ENCODE data around the gene GNA14.
"Not testable (repeated sequence)": the region's sequence is repeated elsewhere in the genome, so short reads cannot be mapped to it uniquely, and the experiment has no call there.

Gene GNA14

GRCh38 chr9:77648234-77649108, at the start of gene GNA14:
Gene GNA14 (minus strand): TSS chr9:77648322. CDS start chr9:77647793, 529 bp downstream.
- no peak for DNase-seq (ENCODE audit: low read depth in 2 of 2)

DNA sequence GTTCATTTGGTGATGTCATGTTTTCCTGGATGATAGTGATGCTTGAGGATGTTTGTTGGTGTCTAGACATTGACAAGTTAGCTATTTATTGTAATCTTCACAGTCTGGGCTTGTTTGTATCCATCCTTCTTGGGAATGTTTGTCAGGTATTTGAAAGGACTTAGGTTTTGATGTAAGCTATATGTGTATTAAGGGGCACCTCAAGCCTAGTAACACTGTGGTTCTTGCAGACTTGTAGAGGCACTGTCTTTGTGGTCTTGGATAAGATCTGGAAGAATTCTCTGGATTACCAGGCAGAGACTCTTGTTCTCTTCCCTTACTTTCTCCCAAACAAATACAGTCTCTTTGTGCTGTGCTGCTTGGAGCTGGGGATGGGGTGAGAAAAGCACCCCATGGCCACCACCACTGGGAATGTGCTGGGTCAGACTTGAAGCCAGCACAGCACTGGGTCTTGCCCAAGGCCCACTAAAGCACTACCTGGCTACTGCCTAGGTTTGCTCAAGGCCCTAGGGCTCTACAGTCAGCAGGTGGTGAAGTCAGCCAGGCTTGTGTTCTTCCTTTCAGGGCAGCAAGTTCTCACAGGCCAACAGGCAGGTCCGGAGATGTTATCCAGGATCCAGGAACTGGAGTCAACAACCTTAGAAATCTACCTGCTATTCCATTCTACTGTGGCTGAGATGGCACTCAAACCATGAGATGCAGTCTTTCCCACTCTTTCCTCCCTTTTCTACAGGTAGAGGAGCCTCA, 49.3 kb upstream of the GNA14 start:
- no peak for DNase-seq (ENCODE audit: low read depth in 2 of 2)

GRCh38 chr9:77690723-77691122, 42.6 kb upstream of the GNA14 start:
- DNase-seq (ENCODE audit: low read depth in 2 of 2): not testable (repeated sequence)

DNA sequence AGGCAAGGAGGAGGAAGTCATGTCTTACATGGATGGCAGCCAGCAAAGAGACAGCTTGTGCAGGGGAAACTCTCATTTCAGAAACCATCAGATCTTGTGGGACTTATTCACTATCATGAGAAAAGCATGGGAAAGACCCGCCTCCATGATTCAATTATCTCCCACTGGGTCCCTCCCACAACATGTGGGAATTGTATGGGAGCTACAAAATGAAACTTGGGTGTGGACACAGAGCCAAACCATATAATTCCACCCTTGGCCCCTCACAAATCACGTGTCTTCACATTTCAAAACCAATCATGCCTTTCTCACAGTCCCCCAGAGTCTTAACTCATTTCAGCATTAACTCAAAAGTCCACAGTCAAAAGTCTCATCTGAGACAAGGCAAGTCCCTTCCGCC, 42.0 kb upstream of the GNA14 start:
- DNase-seq (ENCODE audit: low read depth in 2 of 2): not testable (repeated sequence)

DNA sequence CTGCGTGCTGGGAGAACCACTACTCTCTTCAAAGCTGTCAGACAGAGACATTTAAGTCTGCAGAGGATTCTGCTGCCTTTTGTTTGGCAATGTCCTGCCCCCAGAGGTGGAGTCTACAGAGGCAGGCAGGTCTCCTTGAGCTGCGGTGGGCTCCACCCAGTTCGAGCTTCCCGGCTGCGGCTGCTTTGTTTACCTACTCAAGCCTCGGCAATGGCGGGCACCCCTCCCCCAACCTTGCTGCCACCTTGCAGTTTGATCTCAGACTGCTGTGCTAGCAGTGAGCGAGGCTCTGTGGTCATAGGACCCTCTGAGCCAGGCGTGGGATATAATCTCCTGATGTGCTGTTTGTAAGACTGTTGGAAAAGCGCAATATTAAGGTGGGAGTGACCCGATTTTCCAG, 39.6 kb upstream of the GNA14 start:
- not testable (repeated sequence) for DNase-seq (ENCODE audit: low read depth in 2 of 2)

DNA sequence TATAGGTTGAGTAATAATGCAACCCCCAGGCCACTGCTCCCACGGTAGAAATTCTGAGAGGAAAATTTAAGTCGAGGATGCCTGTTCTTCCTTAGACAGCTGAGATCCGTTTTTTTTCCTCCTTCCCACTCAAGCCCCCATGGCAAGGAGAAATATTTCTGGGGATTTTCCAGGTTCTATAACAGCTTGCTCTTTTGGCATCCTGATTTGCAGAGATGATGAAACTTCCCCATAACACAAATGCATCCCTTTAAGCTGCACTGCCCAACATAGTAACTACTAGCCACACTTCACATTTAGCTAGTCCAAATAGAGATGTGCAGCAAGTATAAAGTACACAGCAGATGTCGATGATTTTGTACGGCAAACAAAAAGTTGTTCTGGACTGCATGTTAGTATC, 32.5 kb upstream of the GNA14 start:
- DNase-seq (ENCODE audit: low read depth in 2 of 2): no peak

DNA sequence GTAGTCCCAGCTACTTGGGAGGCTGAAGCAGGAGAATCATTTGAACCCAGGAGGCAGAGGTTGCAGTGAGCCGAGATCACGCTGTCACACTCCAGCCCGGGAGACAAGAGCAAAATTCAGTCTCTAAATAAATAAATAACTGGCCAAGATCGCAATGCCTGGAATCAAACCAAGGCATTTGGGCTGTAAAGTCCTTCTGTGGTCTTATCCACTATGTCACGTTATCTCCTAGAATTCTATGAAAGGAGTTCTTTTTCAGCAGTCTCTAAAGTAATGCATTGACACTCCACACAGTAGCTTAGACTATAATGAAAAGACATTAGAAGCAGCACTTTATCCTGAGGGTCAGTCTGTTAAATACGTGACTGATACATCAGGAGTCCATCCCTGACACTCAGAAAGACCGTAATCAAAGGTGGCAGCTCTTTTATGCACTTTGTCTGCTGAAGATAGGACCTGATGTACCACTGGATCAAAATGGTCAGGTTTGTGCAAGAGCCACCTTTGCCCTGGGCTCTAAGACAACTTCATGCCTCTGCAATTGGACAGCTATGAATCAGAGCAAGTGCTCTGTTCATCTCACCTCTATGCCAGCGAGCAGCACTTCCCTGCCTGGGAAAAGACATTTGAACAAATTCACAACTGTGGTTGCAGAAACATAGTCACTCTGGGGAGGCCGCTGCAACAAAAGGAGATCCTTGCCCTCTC, 31.7 kb upstream of the GNA14 start:
- no peak for DNase-seq (ENCODE audit: low read depth in 2 of 2)

DNA sequence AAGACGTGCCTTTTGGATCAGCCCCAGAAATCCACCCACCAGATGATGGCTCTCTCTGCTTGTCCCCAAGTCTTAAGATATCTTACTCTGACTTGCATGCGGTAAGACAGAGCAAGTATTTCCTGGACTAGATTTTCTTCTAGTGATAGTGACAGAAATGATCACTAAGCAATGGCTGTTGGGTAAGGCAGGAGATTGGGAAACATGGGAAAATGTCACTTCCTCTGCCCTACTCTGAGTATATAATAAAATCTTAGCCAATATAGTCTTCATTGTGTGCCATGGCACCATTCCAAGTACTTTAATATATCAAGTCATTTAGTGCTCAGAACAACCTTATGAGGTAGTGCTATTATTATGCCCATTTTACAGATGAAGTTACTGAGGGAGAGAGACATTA, 31.0 kb upstream of the GNA14 start:
- DNase-seq (ENCODE audit: low read depth in 2 of 2): no peak

DNA sequence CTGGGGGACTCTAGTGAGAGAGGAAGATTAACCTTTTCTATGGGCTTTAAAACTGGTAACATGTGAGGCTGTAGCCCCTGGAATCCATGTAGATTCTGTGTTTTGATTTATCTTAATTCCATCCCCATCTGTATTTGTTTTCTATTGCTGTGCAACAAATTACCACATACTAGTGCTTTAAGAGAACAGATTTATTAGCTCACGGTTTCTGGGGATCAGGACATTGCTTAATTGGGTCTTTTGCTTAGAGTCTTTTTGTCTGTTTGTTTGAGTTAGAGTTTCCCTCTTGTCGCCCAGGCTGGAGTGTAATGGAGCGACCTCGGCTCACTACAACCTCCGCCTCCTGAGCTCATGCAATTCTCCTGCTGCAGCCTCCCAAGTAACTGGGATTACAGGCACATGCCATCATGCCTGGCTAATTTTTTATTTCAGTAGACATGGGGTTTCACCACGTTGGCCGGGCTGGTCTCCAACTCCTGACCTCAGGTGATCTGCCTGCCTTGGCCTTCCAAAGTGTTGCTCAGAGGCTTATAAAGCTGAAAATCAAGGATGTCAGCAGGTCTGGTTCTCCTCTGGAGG, 29.9 kb upstream of the GNA14 start:
- no peak for DNase-seq (ENCODE audit: low read depth in 2 of 2)

GRCh38 chr9:77677397-77677796, 29.3 kb upstream of the GNA14 start:
- DNase-seq (ENCODE audit: low read depth in 2 of 2): no peak

DNA sequence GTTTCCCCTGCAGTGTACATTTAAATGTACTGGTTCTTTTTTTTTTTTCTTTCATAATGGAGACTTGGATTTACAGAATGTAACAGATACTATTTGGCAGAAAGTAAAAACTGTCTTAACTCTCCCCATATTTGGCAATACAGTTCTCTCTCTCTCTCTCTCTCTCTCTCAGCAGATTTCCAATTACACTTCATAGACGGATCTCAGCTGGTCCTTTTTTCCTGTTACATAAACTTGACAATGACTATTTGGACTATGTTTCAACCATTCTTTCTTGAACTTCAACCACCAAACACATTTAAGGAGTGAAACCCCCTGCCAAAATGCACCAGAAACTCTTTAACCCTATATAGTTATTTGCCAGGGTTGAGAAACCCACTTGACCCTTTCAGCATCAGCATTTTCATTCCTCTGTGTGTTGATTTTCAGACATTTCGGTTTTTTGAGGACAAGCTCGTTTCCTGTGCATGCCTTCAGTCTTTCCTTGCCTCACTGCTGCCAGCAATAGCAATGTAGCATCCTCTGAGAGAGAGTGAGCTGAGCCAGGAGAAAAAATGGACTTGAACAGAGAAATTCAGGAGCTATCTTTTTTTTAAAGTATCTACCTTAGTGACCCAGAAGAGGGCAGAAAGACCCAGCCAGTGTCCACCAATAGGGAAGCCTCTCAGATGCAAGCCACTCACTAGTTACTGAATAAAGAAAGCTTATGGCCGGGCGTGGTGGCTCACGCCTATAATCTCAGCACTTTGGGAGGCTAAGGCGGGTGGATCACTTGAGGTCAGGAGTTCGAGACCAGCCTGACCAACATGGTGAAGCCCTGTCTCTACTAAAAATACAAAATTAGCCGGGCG, 26.0 kb upstream of the GNA14 start:
- DNase-seq (ENCODE audit: low read depth in 2 of 2): no peak

DNA sequence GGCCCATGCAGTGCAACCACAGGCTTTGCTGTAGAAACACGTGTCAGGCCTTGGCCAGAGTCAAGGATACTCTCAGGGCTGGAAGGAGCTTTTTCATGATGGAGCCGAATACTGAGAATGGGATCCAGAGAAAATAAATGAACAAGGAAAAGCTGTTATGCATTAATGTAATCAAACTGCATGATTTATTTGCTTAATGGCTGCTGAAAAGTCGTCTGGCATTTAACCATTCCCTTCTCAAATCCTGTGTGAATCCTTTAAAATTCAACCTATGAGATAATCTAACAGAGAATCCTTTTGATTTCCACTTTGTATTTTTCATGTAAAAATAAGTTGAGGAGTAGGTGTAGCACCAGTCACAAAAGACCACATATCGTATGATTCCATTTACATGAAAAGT, 24.1 kb upstream of the GNA14 start:
- DNase-seq (ENCODE audit: low read depth in 2 of 2): no peak

DNA sequence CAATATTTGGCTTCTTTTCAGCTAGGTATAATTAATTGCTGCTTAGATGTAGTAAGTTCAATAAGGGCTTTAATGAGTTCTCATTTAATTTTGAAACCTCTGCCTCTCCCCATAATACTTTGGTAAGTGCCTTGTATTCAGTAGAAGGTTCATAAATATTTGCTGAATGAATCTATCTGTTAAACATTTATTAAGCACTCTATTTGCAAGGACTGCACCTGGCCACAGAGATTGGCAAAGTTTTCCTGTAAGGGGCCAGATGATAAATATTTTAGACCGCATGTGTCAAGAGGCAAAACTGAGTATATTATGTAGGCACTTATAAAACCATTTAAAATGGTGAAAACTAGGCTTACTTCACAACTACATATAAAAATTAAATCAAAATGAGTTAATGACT, 19.0 kb upstream of the GNA14 start:
- DNase-seq (ENCODE audit: low read depth in 2 of 2): no peak

- no peak for DNase-seq (ENCODE audit: low read depth in 2 of 2)
Measured at GRCh38 chr9:77663754-77664153, 15.6 kb upstream of the GNA14 start.

- no peak for DNase-seq (ENCODE audit: low read depth in 2 of 2)
Measured at GRCh38 chr9:77661566-77662085, 13.5 kb upstream of the GNA14 start.

DNA sequence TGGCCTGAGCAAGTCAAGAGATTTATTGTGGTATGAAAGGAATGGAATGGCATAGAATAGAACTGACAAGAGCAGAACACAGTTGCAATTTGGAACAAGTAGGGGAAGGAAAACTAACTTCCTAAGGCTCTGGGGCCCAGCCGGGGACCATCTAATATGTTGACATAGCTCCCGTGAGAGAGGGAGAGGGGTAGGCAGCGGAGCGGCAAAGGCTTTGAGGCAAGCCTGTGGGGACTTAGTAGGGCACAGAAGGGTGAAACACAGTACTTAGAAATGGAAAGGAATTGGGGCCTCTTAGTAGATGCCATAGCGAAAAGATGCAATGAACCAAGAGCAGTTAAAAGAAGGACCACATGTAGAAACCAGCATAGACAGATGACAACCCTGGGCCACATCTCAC, 11.8 kb upstream of the GNA14 start:
- DNase-seq (ENCODE audit: low read depth in 2 of 2): no peak

- DNase-seq (ENCODE audit: low read depth in 2 of 2): no peak
Measured at GRCh38 chr9:77651203-77651602, 3.1 kb upstream of the GNA14 start.

DNA sequence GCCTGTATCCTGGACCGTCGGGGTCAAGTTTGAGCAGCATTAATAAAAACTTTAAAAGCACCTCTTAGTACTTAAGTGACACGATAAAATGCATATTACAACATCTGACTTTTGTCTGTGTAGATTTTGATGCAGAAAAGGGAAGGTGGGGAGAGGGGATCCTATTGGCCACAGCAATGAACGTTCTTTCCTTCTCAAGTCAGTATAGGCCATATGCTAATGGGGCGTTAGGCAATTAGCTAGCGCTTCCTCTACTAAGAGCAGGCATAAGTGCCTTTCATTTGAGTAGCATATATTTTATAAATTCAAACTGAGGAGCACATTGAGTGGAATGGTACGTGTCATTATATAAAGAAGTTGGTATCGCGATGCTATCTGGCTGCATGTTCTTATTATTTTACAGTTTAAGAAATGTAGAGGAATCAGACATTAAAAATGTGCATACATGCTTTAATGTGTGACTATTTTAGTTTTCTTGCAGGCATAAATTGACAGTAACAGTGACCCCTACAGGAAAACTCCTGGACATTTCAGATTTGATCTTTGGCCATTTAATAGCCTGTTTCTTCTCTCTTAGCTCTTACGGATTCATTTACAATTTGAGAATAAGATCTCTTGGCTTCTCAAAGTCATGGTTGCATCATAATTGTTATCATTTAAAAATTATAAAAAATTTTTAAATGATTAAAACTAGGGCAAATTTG, 1.1 kb upstream of the GNA14 start:
- no peak for DNase-seq (ENCODE audit: low read depth in 2 of 2)

GRCh38 chr9:77647267-77648233, 572 bp downstream of the GNA14 start:
- no peak for DNase-seq (ENCODE audit: low read depth in 2 of 2)
